DOHH2 (cell line): ENCODE data around the gene RBM33.

Experiments used
- H3F3A ChIP-seq: fragments of 200-600 bp; sonication (generic), shearing (Covaris generic); 2 replicates; pipeline ENCODE4 v1.6.0; 2016; ENCODE audit warnings: antibody characterized with exemption, mild to moderate bottlenecking; ENCODE audit not compliant: control insufficient read depth, insufficient read depth
- H3K27ac ChIP-seq: fragments of 200-600 bp; sonication (generic); 2 replicates; pipeline ENCODE4 v1.5.1; 2014; ENCODE audit warnings: low read depth, mild to moderate bottlenecking, low read length, moderate library complexity
- H3K27me3 ChIP-seq: fragments of 200-600 bp; sonication (generic); 2 replicates; pipeline ENCODE4 v1.6.1; 2014; ENCODE audit warnings: mild to moderate bottlenecking, low read length, mixed read lengths; ENCODE audit not compliant: control insufficient read depth
- H3K36me3 ChIP-seq: fragments of 200-600 bp; sonication (generic); 2 replicates; pipeline ENCODE4 v1.6.1; 2014; ENCODE audit warnings: mild to moderate bottlenecking, low read length, moderate library complexity, mixed read lengths; ENCODE audit not compliant: control insufficient read depth
- H3K4me1 ChIP-seq: fragments of 200-600 bp; sonication (generic); 2 replicates; pipeline ENCODE4 v1.6.1; 2014; ENCODE audit warnings: mild to moderate bottlenecking, low read length, mixed read lengths; ENCODE audit not compliant: control insufficient read depth
- H3K4me2 ChIP-seq: fragments of 200-600 bp; sonication (generic); 2 replicates; pipeline ENCODE4 v1.6.0; 2014; ENCODE audit warnings: mild to moderate bottlenecking, low read length, moderate library complexity
- H3K4me3 ChIP-seq: fragments of 200-600 bp; sonication (generic); 2 replicates; pipeline ENCODE4 v1.5.1; 2014; ENCODE audit warnings: mild to moderate bottlenecking, low read length, mixed read lengths
- H3K79me2 ChIP-seq: fragments of 200-600 bp; sonication (generic); 2 replicates; pipeline ENCODE4 v1.6.1; 2014; ENCODE audit warnings: mild to moderate bottlenecking, low read length, mixed read lengths; ENCODE audit not compliant: control insufficient read depth
- H3K9me2 ChIP-seq: fragments of 200-600 bp; sonication (generic); replicated peaks from 2 replicates; pipeline ENCODE4 v1.6.1; 2014; ENCODE audit warnings: mild to moderate bottlenecking, low read length, mixed read lengths; ENCODE audit not compliant: control insufficient read depth
- H3K9me3 ChIP-seq: fragments of 200-600 bp; sonication (generic); 2 replicates; pipeline ENCODE4 v1.6.1; 2014; ENCODE audit warnings: antibody characterized with exemption, low read length, mixed read lengths; ENCODE audit not compliant: control insufficient read depth, insufficient read depth
- H4K20me1 ChIP-seq: fragments of 200-600 bp; sonication (generic); 2 replicates; pipeline ENCODE4 v1.6.0; 2014; ENCODE audit warnings: low read depth, mild to moderate bottlenecking, antibody characterized with exemption, low read length, moderate library complexity; ENCODE audit not compliant: control insufficient read depth, insufficient read depth
- CTCF ChIP-seq: fragments of 200-600 bp; sonication (generic); IDR thresholded peaks from one replicate; pipeline ENCODE4 v1.5.1; 2014; ENCODE audit warnings: antibody characterized with exemption, mild to moderate bottlenecking, low read depth, low read length; ENCODE audit not compliant: poor library complexity, severe bottlenecking
- EZH2phosphoT487 ChIP-seq: fragments of 200-600 bp; sonication (generic); IDR thresholded peaks from 2 replicates; pipeline ENCODE4 v1.6.1; 2017; ENCODE audit warnings: borderline replicate concordance, mild to moderate bottlenecking, antibody characterized with exemption, low read length, moderate library complexity, mixed read lengths

Gene RBM33

GRCh38 chr7:155744971-155745683 is 100.7 kb downstream of the RBM33 start:
- Histone ChIP-seq H3K4me3 (peak overlapping the region; percentile 52), H3K9me2 (no peaks in the 10 kb centered on the region), H3K4me2 (peak overlapping the region; percentile 71), H4K20me1 (no peaks in the 10 kb centered on the region), H3K9me3 (no peaks in the 10 kb centered on the region), H3F3A (peaks cover 48% of the 10 kb centered on the region), H3K79me2 (peaks cover 96% of the 10 kb centered on the region), H3K4me1 (peaks cover 100% of the 10 kb centered on the region), H3K27me3 (no peaks in the 10 kb centered on the region), H3K36me3 (peaks cover 98% of the 10 kb centered on the region), H3K27ac (peak overlapping the region; percentile 91)
- TF ChIP-seq CTCF (no peak), EZH2phosphoT487 (no peak)

- Histone ChIP-seq H3K27me3 (no peaks in the 10 kb centered on the region), H3K4me2 (peak overlapping the region; percentile 71), H3K9me3 (no peaks in the 10 kb centered on the region), H3F3A (peaks cover 47% of the 10 kb centered on the region), H3K79me2 (peaks cover 97% of the 10 kb centered on the region), H4K20me1 (no peaks in the 10 kb centered on the region), H3K9me2 (no peaks in the 10 kb centered on the region), H3K27ac (peak overlapping the region; percentile 91), H3K4me1 (peaks cover 100% of the 10 kb centered on the region), H3K36me3 (peaks cover 96% of the 10 kb centered on the region), H3K4me3 (peak overlapping the region; percentile 52)
- TF ChIP-seq CTCF, result no peak
- no peak for TF ChIP-seq EZH2phosphoT487
Measured at GRCh38 chr7:155745737-155746136, 101.3 kb downstream of the RBM33 start.

- peaks cover 96% of the 10 kb centered on the region for H3K36me3 ChIP-seq
- no peaks in the 10 kb centered on the region for H4K20me1 ChIP-seq
- peak overlapping the region; percentile 52 for H3K4me3 ChIP-seq
- H3K9me3 ChIP-seq, result no peaks in the 10 kb centered on the region
- peak overlapping the region; percentile 71 for H3K4me2 ChIP-seq
- H3K9me2 ChIP-seq, result no peaks in the 10 kb centered on the region
- no peak for TF ChIP-seq EZH2phosphoT487
- no peak for TF ChIP-seq CTCF
- peak overlapping the region; percentile 91 for H3K27ac ChIP-seq
- peaks cover 97% of the 10 kb centered on the region for H3K79me2 ChIP-seq
- H3K27me3 ChIP-seq, result no peaks in the 10 kb centered on the region
- H3K4me1 ChIP-seq, result peaks cover 100% of the 10 kb centered on the region
- peaks cover 47% of the 10 kb centered on the region for H3F3A ChIP-seq
Measured at GRCh38 chr7:155746188-155746587, 101.7 kb downstream of the RBM33 start.
